ENCODE results near the gene VPS45.

- no peak for TF ChIP-seq CTCF (IDR thresholded peaks at IDR 0.05; ENCODE audit: poor library complexity, severe bottlenecking)
- no peak for TF ChIP-seq REST (IDR thresholded peaks at IDR 0.05; ENCODE audit: borderline replicate concordance)
- TF ChIP-seq MXI1 (conservative IDR thresholded peaks at IDR 0.05; ENCODE audit: poor library complexity, severe bottlenecking) = no peak
- no peak for TF ChIP-seq POLR2AphosphoS5 (IDR thresholded peaks at IDR 0.05)
- TF ChIP-seq SMC3 (conservative IDR thresholded peaks at IDR 0.05; ENCODE audit: poor library complexity) = no peak
These were observed 2.2 kb upstream of the VPS45 start for GRCh38 chr1:150065184-150065871.

All from neural cell (in vitro differentiated cells).